ENCODE data around the gene PTPRQ. TPM values are rescaled to one million over a fixed set of nuclear protein-coding genes. Genes with fewer than 3 reads are reported as not detected.
"Not testable (repeated sequence)": the region's sequence is repeated elsewhere in the genome, so short reads cannot be mapped to it uniquely, and the experiment has no call there.

Gene PTPRQ
- total RNA-seq, 1 donor from 2014 or later: not detected

- Mint-ChIP-seq H3K27ac (no peak overlapping the region), H3K9me3 (no peaks in the 10 kb centered on the region), H3K4me3 (no peak overlapping the region), H3K27me3 (no peaks in the 10 kb centered on the region), H3K4me1 (no peaks in the 10 kb centered on the region), H3K36me3 (ENCODE audit: low read depth) (no peaks in the 10 kb centered on the region)
- no peak for TF ChIP-seq CTCF (IDR thresholded peaks at IDR 0.05)
- ChIA-PET CTCF (no interaction called here), POLR2A (no interaction called here)
- ATAC-seq (ENCODE audit: low read depth) (no peak), DNase-seq (no peak)
- intact Hi-C loops (cut with micrococcal nuclease): no loop called here
These were observed 226.2 kb downstream of the PTPRQ start for GRCh38 chr12:80670214-80670613.

GRCh38 chr12:80676042-80676636, 232.1 kb downstream of the PTPRQ start:
- ATAC-seq (ENCODE audit: low read depth); H3K4me3 Mint-ChIP-seq; CTCF ChIA-PET; H3K4me1 Mint-ChIP-seq; POLR2A ChIA-PET; H3K36me3 Mint-ChIP-seq (ENCODE audit: low read depth); intact Hi-C loops (cut with micrococcal nuclease); H3K27ac Mint-ChIP-seq; DNase-seq; H3K27me3 Mint-ChIP-seq; H3K9me3 Mint-ChIP-seq: not testable (repeated sequence)

- H3K27ac Mint-ChIP-seq: no peak overlapping the region
- H3K36me3 Mint-ChIP-seq (ENCODE audit: low read depth): no peaks in the 10 kb centered on the region
- intact Hi-C loops (cut with micrococcal nuclease): no loop called here
- no peak for ATAC-seq (ENCODE audit: low read depth)
- no peak for DNase-seq
- ChIA-PET POLR2A (no interaction called here), CTCF (no interaction called here)
- no peaks in the 10 kb centered on the region for H3K4me1 Mint-ChIP-seq
- no peak overlapping the region for H3K4me3 Mint-ChIP-seq
- TF ChIP-seq CTCF (IDR thresholded peaks at IDR 0.05): no peak
- H3K9me3 Mint-ChIP-seq: no peaks in the 10 kb centered on the region
- no peaks in the 10 kb centered on the region for H3K27me3 Mint-ChIP-seq
These were observed 232.8 kb downstream of the PTPRQ start for GRCh38 chr12:80676856-80677255.

GRCh38 chr12:80677994-80678393, 234.0 kb downstream of the PTPRQ start:
- Mint-ChIP-seq H3K4me1 (no peaks in the 10 kb centered on the region), H3K36me3 (ENCODE audit: low read depth) (no peaks in the 10 kb centered on the region), H3K4me3 (no peak overlapping the region), H3K27me3 (no peaks in the 10 kb centered on the region), H3K27ac (no peak overlapping the region), H3K9me3 (no peaks in the 10 kb centered on the region)
- no peak for DNase-seq
- no peak for ATAC-seq (ENCODE audit: low read depth)
- no peak for TF ChIP-seq CTCF (IDR thresholded peaks at IDR 0.05)
- CTCF ChIA-PET: no interaction called here
- POLR2A ChIA-PET: no interaction called here
- intact Hi-C loops (cut with micrococcal nuclease): no loop called here

GRCh38 chr12:80679346-80680131, 235.5 kb downstream of the PTPRQ start:
- Mint-ChIP-seq H3K27ac (no peak overlapping the region), H3K4me3 (no peak overlapping the region), H3K36me3 (ENCODE audit: low read depth) (no peaks in the 10 kb centered on the region), H3K4me1 (no peaks in the 10 kb centered on the region), H3K9me3 (no peaks in the 10 kb centered on the region), H3K27me3 (no peaks in the 10 kb centered on the region)
- TF ChIP-seq CTCF (IDR thresholded peaks at IDR 0.05): no peak
- CTCF ChIA-PET: no interaction called here
- intact Hi-C loops (cut with micrococcal nuclease): no loop called here
- no peak for ATAC-seq (ENCODE audit: low read depth)
- no peak for DNase-seq
- POLR2A ChIA-PET: no interaction called here

All from activated B cell treated with CpG ODN at 0.5 μM for 24 hours (primary cell).